ENCODE measurements around the gene SNAPC4.

Gene SNAPC4

GRCh38 chr9:136372006-136372405 lies 28.0 kb downstream of the SNAPC4 start:
- TF ChIP-seq POLR2AphosphoS5 (IDR thresholded peaks at IDR 0.05; ENCODE audit: low read depth, low read length) (no peak), SIN3A (IDR thresholded peaks at IDR 0.05; ENCODE audit: borderline replicate concordance, insufficient read depth, low read length) (no peak), TAF1 (IDR thresholded peaks at IDR 0.05; ENCODE audit: borderline replicate concordance, insufficient read depth, low read length) (no peak), FOXP2 (optimal IDR thresholded peaks at IDR 0.05; ENCODE audit: borderline replicate concordance, extremely low read depth, extremely low read length, insufficient read depth) (no peak)
- TF ChIP-seq, protein P1, sequence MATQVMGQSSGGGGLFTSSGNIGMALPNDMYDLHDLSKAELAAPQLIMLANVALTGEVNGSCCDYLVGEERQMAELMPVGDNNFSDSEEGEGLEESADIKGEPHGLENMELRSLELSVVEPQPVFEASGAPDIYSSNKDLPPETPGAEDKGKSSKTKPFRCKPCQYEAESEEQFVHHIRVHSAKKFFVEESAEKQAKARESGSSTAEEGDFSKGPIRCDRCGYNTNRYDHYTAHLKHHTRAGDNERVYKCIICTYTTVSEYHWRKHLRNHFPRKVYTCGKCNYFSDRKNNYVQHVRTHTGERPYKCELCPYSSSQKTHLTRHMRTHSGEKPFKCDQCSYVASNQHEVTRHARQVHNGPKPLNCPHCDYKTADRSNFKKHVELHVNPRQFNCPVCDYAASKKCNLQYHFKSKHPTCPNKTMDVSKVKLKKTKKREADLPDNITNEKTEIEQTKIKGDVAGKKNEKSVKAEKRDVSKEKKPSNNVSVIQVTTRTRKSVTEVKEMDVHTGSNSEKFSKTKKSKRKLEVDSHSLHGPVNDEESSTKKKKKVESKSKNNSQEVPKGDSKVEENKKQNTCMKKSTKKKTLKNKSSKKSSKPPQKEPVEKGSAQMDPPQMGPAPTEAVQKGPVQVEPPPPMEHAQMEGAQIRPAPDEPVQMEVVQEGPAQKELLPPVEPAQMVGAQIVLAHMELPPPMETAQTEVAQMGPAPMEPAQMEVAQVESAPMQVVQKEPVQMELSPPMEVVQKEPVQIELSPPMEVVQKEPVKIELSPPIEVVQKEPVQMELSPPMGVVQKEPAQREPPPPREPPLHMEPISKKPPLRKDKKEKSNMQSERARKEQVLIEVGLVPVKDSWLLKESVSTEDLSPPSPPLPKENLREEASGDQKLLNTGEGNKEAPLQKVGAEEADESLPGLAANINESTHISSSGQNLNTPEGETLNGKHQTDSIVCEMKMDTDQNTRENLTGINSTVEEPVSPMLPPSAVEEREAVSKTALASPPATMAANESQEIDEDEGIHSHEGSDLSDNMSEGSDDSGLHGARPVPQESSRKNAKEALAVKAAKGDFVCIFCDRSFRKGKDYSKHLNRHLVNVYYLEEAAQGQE (IDR thresholded peaks at IDR 0.05; ENCODE audit: insufficient read depth in 1 of 2, low read depth in 2 of 2, low read length in 2 of 2) = no peak

- no peak for TF ChIP-seq SIN3A (IDR thresholded peaks at IDR 0.05; ENCODE audit: borderline replicate concordance, insufficient read depth, low read length)
- no peak for TF ChIP-seq FOXP2 (optimal IDR thresholded peaks at IDR 0.05; ENCODE audit: borderline replicate concordance, extremely low read depth, extremely low read length, insufficient read depth)
- no peak for TF ChIP-seq TAF1 (IDR thresholded peaks at IDR 0.05; ENCODE audit: borderline replicate concordance, insufficient read depth, low read length)
- TF ChIP-seq POLR2AphosphoS5 (IDR thresholded peaks at IDR 0.05; ENCODE audit: low read depth, low read length) = no peak
- TF ChIP-seq, protein P1 (IDR thresholded peaks at IDR 0.05; ENCODE audit: insufficient read depth in 1 of 2, low read depth in 2 of 2, low read length in 2 of 2) = no peak
Measured at GRCh38 chr9:136371533-136371880, 28.5 kb downstream of the SNAPC4 start.

- TF ChIP-seq SIN3A (IDR thresholded peaks at IDR 0.05; ENCODE audit: borderline replicate concordance, insufficient read depth, low read length) = no peak
- no peak for TF ChIP-seq TAF1 (IDR thresholded peaks at IDR 0.05; ENCODE audit: borderline replicate concordance, insufficient read depth, low read length)
- no peak for TF ChIP-seq FOXP2 (optimal IDR thresholded peaks at IDR 0.05; ENCODE audit: borderline replicate concordance, extremely low read depth, extremely low read length, insufficient read depth)
- no peak for TF ChIP-seq POLR2AphosphoS5 (IDR thresholded peaks at IDR 0.05; ENCODE audit: low read depth, low read length)
- TF ChIP-seq, protein P1 (IDR thresholded peaks at IDR 0.05; ENCODE audit: insufficient read depth in 1 of 2, low read depth in 2 of 2, low read length in 2 of 2) = no peak
Measured at GRCh38 chr9:136370687-136371532, 29.1 kb downstream of the SNAPC4 start.

- TF ChIP-seq TAF1 (IDR thresholded peaks at IDR 0.05; ENCODE audit: borderline replicate concordance, insufficient read depth, low read length) (no peak), POLR2AphosphoS5 (IDR thresholded peaks at IDR 0.05; ENCODE audit: low read depth, low read length) (no peak), FOXP2 (optimal IDR thresholded peaks at IDR 0.05; ENCODE audit: borderline replicate concordance, extremely low read depth, extremely low read length, insufficient read depth) (no peak), SIN3A (IDR thresholded peaks at IDR 0.05; ENCODE audit: borderline replicate concordance, insufficient read depth, low read length) (no peak)
- TF ChIP-seq, protein P1 (IDR thresholded peaks at IDR 0.05; ENCODE audit: insufficient read depth in 1 of 2, low read depth in 2 of 2, low read length in 2 of 2) = no peak
Measured at GRCh38 chr9:136370037-136370436, 29.9 kb downstream of the SNAPC4 start.
